CD8-positive, alpha-beta memory T cell (primary cell): ENCODE data around the gene ATXN7. TPM values are rescaled to one million over a fixed set of nuclear protein-coding genes. Genes with fewer than 3 reads are reported as not detected.

Source experiments
- CTCF ChIA-PET: fragments of 350-600 bp; sonication (Branson Sonifier 250); formaldehyde crosslinking; loops from one replicate; lab custom pipeline; 2021; ENCODE audit warnings: antibody characterized with exemption; lab: Charles Lee
- POLR2A ChIA-PET: fragments of 350-600 bp; sonication (Branson Sonifier 250); formaldehyde crosslinking; loops from one replicate; lab custom pipeline; 2021; ENCODE audit warnings: antibody characterized with exemption; lab: Charles Lee
- DNase-seq, 5 donors: peaks; one replicate each; pipeline versions ENCODE4 v3.0.0 to v3.0.0-alpha.2; 2020 to 2022; ENCODE audit warnings: mixed read lengths in 1 of 5
- H3K27ac ChIP-seq: one replicate; pipeline ENCODE4 v1.7.0; 2013; ENCODE audit warnings: low read depth, mild to moderate bottlenecking, low read length, moderate library complexity
- H3K27me3 ChIP-seq: 2 replicates; pipeline ENCODE4 v1.7.0; 2013; ENCODE audit warnings: low read length, mild to moderate bottlenecking; ENCODE audit not compliant: insufficient read depth, poor library complexity, severe bottlenecking
- H3K36me3 ChIP-seq: 2 replicates; pipeline ENCODE4 v1.7.0; 2013; ENCODE audit warnings: mild to moderate bottlenecking, low read length, moderate library complexity; ENCODE audit not compliant: insufficient read depth
- H3K4me1 ChIP-seq: 2 replicates; pipeline ENCODE4 v1.7.0; 2013; ENCODE audit warnings: mild to moderate bottlenecking, low read length, moderate library complexity; ENCODE audit not compliant: insufficient read depth
- H3K4me3 ChIP-seq: 2 replicates; pipeline ENCODE4 v1.7.0; 2013; ENCODE audit warnings: mild to moderate bottlenecking, low read length
- H3K9me3 ChIP-seq: 2 replicates; pipeline ENCODE4 v1.7.0; 2013; ENCODE audit warnings: mild to moderate bottlenecking, low read length
- H3K27ac Mint-ChIP-seq, 8 donors: one replicate each; pipeline ENCODE4 v1.8.0; 2020 to 2021; ENCODE audit warnings: mixed read lengths in 8 of 8, mild to moderate bottlenecking in 6 of 8, inconsistent platforms in 3 of 8, moderate library complexity in 3 of 8
- H3K27me3 Mint-ChIP-seq, 2 donors: one replicate each; pipeline ENCODE4 v1.8.0; 2020 to 2021; ENCODE audit warnings: mixed read lengths in 2 of 2, mild to moderate bottlenecking in 1 of 2, moderate library complexity in 1 of 2
- H3K36me3 Mint-ChIP-seq, 3 donors: one replicate each; pipeline ENCODE4 v1.8.0; 2020 to 2021; ENCODE audit warnings: mixed read lengths in 3 of 3, inconsistent platforms in 1 of 3, mild to moderate bottlenecking in 1 of 3
- H3K4me1 Mint-ChIP-seq, 3 donors: one replicate each; pipeline ENCODE4 v1.8.0; 2020 to 2021; ENCODE audit warnings: mixed read lengths in 3 of 3, inconsistent platforms in 1 of 3, mild to moderate bottlenecking in 1 of 3
- H3K4me3 Mint-ChIP-seq, 7 donors: one replicate each; pipeline ENCODE4 v1.8.0; 2020 to 2021; ENCODE audit warnings: mixed read lengths in 7 of 7, mild to moderate bottlenecking in 6 of 7, moderate library complexity in 4 of 7, inconsistent platforms in 2 of 7
- H3K9me3 Mint-ChIP-seq, 5 donors: one replicate each; pipeline ENCODE4 v1.8.0; 2020 to 2022; ENCODE audit warnings: mixed read lengths in 5 of 5, mild to moderate bottlenecking in 3 of 5, moderate library complexity in 2 of 5, inconsistent platforms in 1 of 5
- polyA plus RNA-seq: library from polyadenylated mRNA; unstranded; fragments of 300-500 nt; fragmentation: Illumina TruSeq; gene quantifications from one replicate; pipeline ENCODE4 v1.2.3, GENCODE V29; 2021
- total RNA-seq, 2 experiments: library from RNA; stranded (reverse); gene quantifications; one replicate each; pipeline ENCODE4 v1.2.3, GENCODE V29; 2021

The ATXN7 gene
- total and polyA plus RNA-seq, 3 experiments from 2014 or later = 14.1 to 34.6 (median 33.9) TPM

DNA sequence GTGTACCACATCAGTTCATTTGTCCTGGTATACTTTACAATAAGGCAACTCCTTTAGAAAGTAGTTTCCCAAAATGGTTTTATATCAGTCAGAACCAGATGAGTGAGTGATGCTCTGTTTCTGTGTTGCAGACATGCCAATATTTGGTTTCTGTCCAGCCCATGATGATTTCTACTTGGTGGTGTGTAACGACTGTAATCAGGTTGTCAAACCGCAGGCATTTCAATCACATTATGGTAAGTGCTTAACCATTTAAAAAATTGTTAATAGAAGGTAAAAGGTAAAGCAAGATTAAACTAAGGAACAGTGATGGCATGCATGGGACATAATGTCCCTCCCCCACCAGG is 88.6 kb downstream of the ATXN7 start:
- Mint-ChIP-seq H3K9me3 (no peaks in the 10 kb centered on the region), H3K27me3 (no peaks in the 10 kb centered on the region), H3K4me1 (peaks cover 45 to 66% (median 60%) of the 10 kb centered on the region in 3 donors), H3K27ac (peak overlapping the region; percentile 12 to 79 (median 60)), H3K4me3 (peak overlapping the region in 5 of 7 donors; percentile 15 to 76 (median 44)), H3K36me3 (peaks cover 0 to 33% (median 6%) of the 10 kb centered on the region in 3 donors)
- no peaks in the 10 kb centered on the region for H3K27me3 ChIP-seq
- POLR2A ChIA-PET = no interaction called here
- no peak for DNase-seq
- H3K36me3 ChIP-seq = no peaks in the 10 kb centered on the region
- CTCF ChIA-PET = interaction anchor here (2.2 to 3.8 kb wide), 2 partner anchors 10 to 40 kb away, joined by 16 to 18 read pairs; no protein-coding TSS in a partner anchor
- H3K9me3 ChIP-seq = no peaks in the 10 kb centered on the region
- H3K4me3 ChIP-seq = no peak overlapping the region
- no peak overlapping the region for H3K27ac ChIP-seq
- H3K4me1 ChIP-seq = peaks cover 20% of the 10 kb centered on the region

DNA sequence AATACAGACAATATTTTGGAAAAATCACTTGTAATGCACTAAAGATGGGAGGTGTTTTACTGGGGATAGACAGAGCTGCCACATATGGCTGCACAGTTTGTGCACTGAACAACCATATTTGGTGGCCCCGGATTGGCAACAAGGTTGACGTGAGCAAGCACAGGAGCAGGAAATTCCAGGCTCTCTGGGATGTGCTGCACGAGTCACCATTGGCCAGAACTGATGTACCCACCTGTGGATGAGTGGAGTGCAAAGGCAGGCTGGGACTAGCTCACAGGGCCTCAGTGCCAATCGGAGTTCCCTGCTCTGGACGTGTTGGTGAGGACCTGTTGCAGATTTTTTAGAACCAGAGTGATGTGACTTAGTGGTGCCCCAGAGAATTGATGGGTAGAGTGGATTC is 90.5 kb downstream of the ATXN7 start:
- Histone ChIP-seq H3K36me3 (no peaks in the 10 kb centered on the region), H3K27me3 (no peaks in the 10 kb centered on the region), H3K9me3 (no peaks in the 10 kb centered on the region), H3K27ac (no peak overlapping the region), H3K4me1 (peaks cover 20% of the 10 kb centered on the region), H3K4me3 (no peak overlapping the region)
- peaks cover 0 to 31% (median 6%) of the 10 kb centered on the region in 3 donors for H3K36me3 Mint-ChIP-seq
- CTCF ChIA-PET = no interaction called here
- H3K4me1 Mint-ChIP-seq = peaks cover 41 to 70% (median 64%) of the 10 kb centered on the region in 3 donors
- no peak overlapping the region for H3K4me3 Mint-ChIP-seq
- no peaks in the 10 kb centered on the region for H3K27me3 Mint-ChIP-seq
- peak overlapping the region in 4 of 8 donors; percentile 11 to 69 (median 67) for H3K27ac Mint-ChIP-seq
- H3K9me3 Mint-ChIP-seq = no peaks in the 10 kb centered on the region
- POLR2A ChIA-PET = no interaction called here
- no peak for DNase-seq

DNA sequence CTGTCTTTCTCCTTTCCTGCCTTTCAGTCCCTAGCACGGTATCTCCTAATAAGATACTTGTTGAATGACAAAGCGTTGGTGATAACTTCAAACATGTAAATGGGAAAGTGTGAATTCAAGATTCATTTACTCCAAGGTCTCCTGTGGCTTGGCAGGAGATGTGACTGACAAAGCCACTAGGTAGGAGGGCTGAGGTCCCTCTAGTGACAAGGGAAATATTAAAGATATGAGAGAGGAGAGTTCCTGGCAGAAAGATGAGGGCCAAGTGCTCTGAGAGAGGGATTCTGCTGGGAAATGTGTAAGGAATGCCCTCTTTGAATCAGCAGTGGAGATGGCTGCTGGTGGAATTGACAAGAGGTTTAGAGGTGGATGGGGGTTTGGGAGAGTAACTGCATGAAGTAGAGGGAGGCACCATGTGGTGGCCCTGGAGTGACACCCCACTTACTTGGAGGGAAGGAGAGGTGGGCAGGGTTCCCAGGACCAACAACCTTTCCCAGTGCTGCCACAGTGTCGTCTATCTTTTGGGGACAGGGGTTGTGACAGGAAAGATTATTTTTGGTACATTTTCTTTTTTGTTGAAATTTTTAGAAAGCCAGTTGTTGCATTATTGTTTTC is 91.5 kb downstream of the ATXN7 start:
- Histone ChIP-seq H3K4me1 (peaks cover 20% of the 10 kb centered on the region), H3K27ac (no peak overlapping the region), H3K36me3 (no peaks in the 10 kb centered on the region), H3K9me3 (no peaks in the 10 kb centered on the region), H3K4me3 (no peak overlapping the region), H3K27me3 (no peaks in the 10 kb centered on the region)
- POLR2A ChIA-PET = interaction anchor here (0.5 kb wide), 1 partner anchor 9 kb away, joined by 3 read pairs; no protein-coding TSS in a partner anchor
- peak overlapping the region; percentile 6 to 81 (median 66) for H3K27ac Mint-ChIP-seq
- H3K4me3 Mint-ChIP-seq = no peak overlapping the region
- H3K9me3 Mint-ChIP-seq = no peaks in the 10 kb centered on the region
- H3K4me1 Mint-ChIP-seq = peaks cover 40 to 69% (median 63%) of the 10 kb centered on the region in 3 donors
- H3K36me3 Mint-ChIP-seq = peaks cover 0 to 31% (median 6%) of the 10 kb centered on the region in 3 donors
- DNase-seq = no peak
- no peaks in the 10 kb centered on the region for H3K27me3 Mint-ChIP-seq
- CTCF ChIA-PET = interaction anchor here (1.1 kb wide), 1 partner anchor 14 kb away, joined by 3 read pairs; no protein-coding TSS in a partner anchor

DNA sequence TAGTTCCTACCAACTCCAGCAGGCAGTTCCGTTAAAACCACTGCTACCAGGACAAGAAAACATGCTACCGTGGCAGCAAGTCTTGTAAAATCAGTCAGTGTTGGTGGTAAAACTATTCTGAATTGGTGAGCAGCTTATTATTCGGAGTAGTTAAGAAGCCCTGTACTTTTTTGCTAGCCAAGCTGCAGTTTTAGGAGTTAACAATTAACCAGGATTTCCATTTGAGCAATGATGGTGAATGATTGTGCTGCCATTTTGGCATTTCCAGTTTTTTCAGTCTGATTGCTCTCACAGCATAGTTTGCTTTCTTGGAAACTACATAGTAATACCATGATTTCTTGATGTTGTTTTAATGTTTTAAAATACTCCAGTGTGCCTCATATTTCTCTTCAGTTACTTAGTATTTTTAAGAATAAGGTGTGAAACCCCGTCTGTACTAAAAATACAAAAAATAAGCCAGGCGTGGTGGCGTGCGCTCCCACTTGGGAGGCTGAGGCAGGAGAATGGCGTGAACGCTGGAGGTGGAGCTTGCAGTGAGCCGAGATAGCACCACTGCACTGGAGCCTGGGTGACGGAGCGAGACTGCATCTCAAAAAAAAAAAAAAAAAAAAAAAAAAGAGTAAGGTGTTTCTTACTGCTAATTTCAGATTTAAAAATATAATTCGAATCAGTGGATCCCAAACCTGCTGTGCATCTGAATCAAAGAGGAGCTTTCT is 92.3 kb downstream of the ATXN7 start:
- no peaks in the 10 kb centered on the region for H3K9me3 Mint-ChIP-seq
- H3K9me3 ChIP-seq = no peaks in the 10 kb centered on the region
- no peak overlapping the region for H3K27ac ChIP-seq
- DNase-seq = no peak
- no peaks in the 10 kb centered on the region for H3K36me3 ChIP-seq
- no peak overlapping the region for H3K4me3 ChIP-seq
- ChIA-PET CTCF (interaction anchor here (0.9 to 1.3 kb wide), 5 partner anchors 12 to 68 kb away, joined by 3 to 5 read pairs (median 3); partner anchors contain the start of gene PSMD6), POLR2A (interaction anchor here (0.5 kb wide), 1 partner anchor 8 kb away, joined by 3 read pairs; no protein-coding TSS in a partner anchor)
- peaks cover 0 to 31% (median 6%) of the 10 kb centered on the region in 3 donors for H3K36me3 Mint-ChIP-seq
- no peaks in the 10 kb centered on the region for H3K27me3 Mint-ChIP-seq
- peak overlapping the region in 1 of 8 donors; percentile 68 for H3K27ac Mint-ChIP-seq
- no peaks in the 10 kb centered on the region for H3K27me3 ChIP-seq
- peaks cover 12% of the 10 kb centered on the region for H3K4me1 ChIP-seq
- H3K4me3 Mint-ChIP-seq = no peak overlapping the region
- H3K4me1 Mint-ChIP-seq = peaks cover 42 to 66% (median 60%) of the 10 kb centered on the region in 3 donors

DNA sequence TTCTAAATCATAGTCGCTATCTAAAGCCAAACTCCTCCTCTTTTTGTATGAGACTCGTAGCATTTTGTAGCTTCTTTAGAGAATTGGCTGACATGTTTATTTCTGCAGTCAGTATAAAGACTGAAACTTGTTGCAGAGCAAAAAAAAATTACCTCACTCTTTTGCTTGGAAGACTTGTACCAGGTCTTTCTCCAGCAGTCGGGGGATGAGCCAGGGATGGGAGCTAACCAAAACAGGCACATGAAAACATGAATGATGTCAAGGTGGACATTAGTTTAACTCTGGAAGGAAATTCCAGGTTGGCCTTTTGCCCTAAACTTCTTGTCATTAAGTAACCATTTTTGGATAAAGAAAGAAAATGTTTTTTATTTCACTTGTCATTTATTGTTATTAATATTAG is 95.5 kb downstream of the ATXN7 start:
- Histone ChIP-seq H3K27ac (no peak overlapping the region), H3K4me1 (no peaks in the 10 kb centered on the region), H3K9me3 (no peaks in the 10 kb centered on the region), H3K36me3 (no peaks in the 10 kb centered on the region), H3K27me3 (no peaks in the 10 kb centered on the region), H3K4me3 (no peak overlapping the region)
- DNase-seq = no peak
- peak overlapping the region in 4 of 8 donors; percentile 71 to 81 (median 78) for H3K27ac Mint-ChIP-seq
- peaks cover 37 to 66% (median 59%) of the 10 kb centered on the region in 3 donors for H3K4me1 Mint-ChIP-seq
- no peaks in the 10 kb centered on the region for H3K27me3 Mint-ChIP-seq
- H3K9me3 Mint-ChIP-seq = no peaks in the 10 kb centered on the region
- POLR2A ChIA-PET = interaction anchor here (1.4 kb wide), 1 partner anchor 44 kb away, joined by 3 read pairs; no protein-coding TSS in a partner anchor
- CTCF ChIA-PET = interaction anchor here (1.0 to 1.7 kb wide), 5 partner anchors 14 to 64 kb away, joined by 3 to 7 read pairs (median 3); partner anchors contain the start of gene PSMD6
- peaks cover 0 to 22% (median 4%) of the 10 kb centered on the region in 3 donors for H3K36me3 Mint-ChIP-seq
- H3K4me3 Mint-ChIP-seq = no peak overlapping the region

DNA sequence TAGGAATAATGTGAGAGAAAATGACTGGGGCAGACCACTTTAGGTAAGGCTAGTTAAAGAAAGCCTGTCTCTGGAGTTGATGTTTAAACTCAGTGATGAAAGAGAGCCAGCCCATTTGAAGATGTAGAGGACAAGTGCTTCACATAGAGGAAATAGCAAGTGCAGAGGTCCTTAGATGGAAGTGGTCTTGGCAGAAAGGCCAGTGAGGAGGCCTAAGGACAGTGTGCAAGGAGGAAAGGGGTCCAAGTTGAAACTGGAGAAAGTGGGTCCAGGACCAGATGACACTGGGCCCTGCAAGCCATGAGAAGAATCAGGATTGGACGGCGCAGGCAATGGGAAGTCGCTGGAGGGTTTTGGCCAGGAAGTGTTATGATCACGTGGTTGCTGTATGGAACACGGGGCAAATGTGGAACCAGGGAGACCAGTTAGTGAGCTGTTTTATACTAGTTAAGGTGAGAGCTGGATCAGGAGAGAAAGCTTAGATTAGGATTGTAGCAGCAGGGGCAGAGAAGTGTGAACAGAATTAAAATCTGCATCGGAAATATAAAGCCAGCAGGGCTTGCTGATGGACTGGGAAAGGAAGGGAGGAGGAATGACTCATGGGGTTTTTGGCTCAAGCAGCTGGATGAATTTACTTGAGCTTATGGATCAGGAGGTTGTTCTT is 96.5 kb downstream of the ATXN7 start:
- no peaks in the 10 kb centered on the region for H3K9me3 ChIP-seq

DNA sequence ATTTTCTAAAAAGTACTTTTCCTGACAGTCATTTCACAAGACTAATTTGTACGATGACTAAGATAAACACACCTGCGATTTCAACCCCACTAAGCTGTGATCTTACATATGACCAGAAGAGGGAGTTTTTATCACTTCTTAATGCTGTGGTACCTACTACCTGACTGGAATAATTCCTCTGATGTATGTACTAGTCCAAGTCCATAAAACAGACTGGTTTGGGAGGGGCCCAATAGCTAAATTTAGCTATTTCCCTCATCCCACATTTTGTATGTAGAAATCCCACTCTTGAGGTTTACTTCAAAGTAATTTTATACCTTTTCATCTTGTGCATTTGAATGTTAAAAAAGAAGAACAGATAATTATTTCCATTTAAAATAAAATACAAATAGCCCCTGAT is 98.2 kb downstream of the ATXN7 start:
- H3K4me1 Mint-ChIP-seq = peaks cover 36 to 77% (median 77%) of the 10 kb centered on the region in 3 donors

More for the DNA sequence above, 96.5 kb downstream of the ATXN7 start:
- H3K27me3 Mint-ChIP-seq = no peaks in the 10 kb centered on the region
- H3K36me3 ChIP-seq = no peaks in the 10 kb centered on the region
- no peaks in the 10 kb centered on the region for H3K9me3 Mint-ChIP-seq
- H3K27ac ChIP-seq = no peak overlapping the region
- ChIA-PET CTCF (interaction anchor here (0.7 to 9.5 kb wide), 7 partner anchors 9 to 33 kb away, joined by 3 to 112 read pairs (median 11); no protein-coding TSS in a partner anchor), POLR2A (interaction anchor here (0.7 kb wide), 1 partner anchor 35 kb away, joined by 3 read pairs; no protein-coding TSS in a partner anchor)
- peak overlapping the region; percentile 13 to 74 (median 70) for H3K27ac Mint-ChIP-seq
- peaks cover 0 to 13% (median 1%) of the 10 kb centered on the region in 3 donors for H3K36me3 Mint-ChIP-seq
- H3K4me1 ChIP-seq = peaks cover 3% of the 10 kb centered on the region
- H3K4me3 ChIP-seq = no peak overlapping the region
- no peaks in the 10 kb centered on the region for H3K27me3 ChIP-seq
- H3K4me1 Mint-ChIP-seq = peaks cover 36 to 73% (median 66%) of the 10 kb centered on the region in 3 donors
- peak overlapping the region in 2 of 7 donors; percentile 1 to 30 for H3K4me3 Mint-ChIP-seq
- DNase-seq = no peak

More for the DNA sequence above, 98.2 kb downstream of the ATXN7 start:
- Mint-ChIP-seq H3K4me3 (no peak overlapping the region), H3K27me3 (no peaks in the 10 kb centered on the region), H3K27ac (peak overlapping the region in 3 of 8 donors; percentile 55 to 70 (median 65)), H3K9me3 (no peaks in the 10 kb centered on the region), H3K36me3 (peaks cover 0 to 5% (median 0%) of the 10 kb centered on the region in 3 donors)
- DNase-seq = peak in 2 of 5 donors; percentile 58 to 62
- Histone ChIP-seq H3K9me3 (no peaks in the 10 kb centered on the region), H3K27me3 (no peaks in the 10 kb centered on the region), H3K4me1 (peaks cover 16% of the 10 kb centered on the region), H3K36me3 (no peaks in the 10 kb centered on the region), H3K4me3 (no peak overlapping the region), H3K27ac (no peak overlapping the region)
- ChIA-PET CTCF (interaction anchor here (0.9 to 10.1 kb wide), 14 partner anchors 11 to 65 kb away, joined by 3 to 142 read pairs (median 7); partner anchors contain the start of gene PSMD6), POLR2A (no interaction called here)
